Inferior parietal cortex (tissue), 1 donor: ENCODE data around the gene ASXL3.

Source experiments
- DNase-seq: peaks from one replicate; pipeline ENCODE4 v3.0.0-alpha.2; 2016; ENCODE audit errors: extremely low spot score

ASXL3 gene

DNA sequence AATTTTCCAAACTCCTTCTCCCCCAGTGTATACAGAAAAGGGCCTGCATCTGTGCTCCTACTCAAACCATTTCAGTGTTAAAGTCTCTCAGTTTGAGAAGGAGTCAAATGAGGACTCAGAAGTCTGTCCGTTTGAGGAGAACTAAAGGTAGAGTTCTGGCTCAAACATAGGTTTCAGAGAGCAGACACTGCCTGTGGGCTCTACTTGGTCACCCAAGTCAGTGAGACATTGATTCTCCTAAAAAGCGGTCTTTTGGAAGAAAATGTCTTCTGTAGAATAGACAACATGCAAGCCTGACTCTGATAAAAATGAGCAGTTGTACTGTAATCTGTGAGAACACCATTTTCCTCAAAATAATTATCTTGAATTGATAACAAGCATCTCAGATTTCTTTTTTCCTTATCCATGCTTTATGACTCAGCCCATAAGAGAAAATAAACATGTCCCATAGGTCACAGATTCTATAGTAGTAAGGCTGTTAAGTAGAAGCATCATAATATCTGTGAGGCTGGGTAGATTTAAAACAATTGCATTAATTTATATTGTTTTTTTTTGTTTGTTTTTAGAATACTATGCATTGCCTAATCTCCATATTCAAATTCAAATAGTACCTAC lies 82.8 kb downstream of the ASXL3 start:
- DNase-seq = no peak

GRCh38 chr18:33664241-33664874 lies 86.3 kb downstream of the ASXL3 start:
- DNase-seq = no peak

DNA sequence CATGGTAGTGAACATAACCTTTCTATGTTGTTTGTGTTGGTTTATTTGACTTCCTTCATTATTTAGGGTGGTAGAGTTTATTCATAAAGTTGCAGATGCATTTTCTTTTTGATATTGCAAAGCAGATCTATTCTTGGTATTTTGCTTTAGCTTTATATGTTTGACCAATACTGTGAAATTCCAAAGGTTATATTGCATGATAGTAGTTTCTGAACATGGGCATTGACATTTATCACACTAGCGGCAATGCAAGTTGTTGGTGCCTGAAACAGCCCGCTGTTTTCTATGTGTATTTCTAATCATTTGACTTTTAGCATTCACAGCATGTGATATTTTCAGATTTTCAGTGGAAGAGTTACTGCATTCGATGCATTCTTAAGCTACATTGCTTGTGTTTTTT lies 87.2 kb downstream of the ASXL3 start:
- DNase-seq = no peak

- DNase-seq = no peak
These were observed 87.6 kb downstream of the ASXL3 start for GRCh38 chr18:33665641-33666040.

GRCh38 chr18:33666915-33667314 lies 88.9 kb downstream of the ASXL3 start:
- no peak for DNase-seq

GRCh38 chr18:33669589-33669988 lies 91.6 kb downstream of the ASXL3 start:
- DNase-seq = no peak

DNA sequence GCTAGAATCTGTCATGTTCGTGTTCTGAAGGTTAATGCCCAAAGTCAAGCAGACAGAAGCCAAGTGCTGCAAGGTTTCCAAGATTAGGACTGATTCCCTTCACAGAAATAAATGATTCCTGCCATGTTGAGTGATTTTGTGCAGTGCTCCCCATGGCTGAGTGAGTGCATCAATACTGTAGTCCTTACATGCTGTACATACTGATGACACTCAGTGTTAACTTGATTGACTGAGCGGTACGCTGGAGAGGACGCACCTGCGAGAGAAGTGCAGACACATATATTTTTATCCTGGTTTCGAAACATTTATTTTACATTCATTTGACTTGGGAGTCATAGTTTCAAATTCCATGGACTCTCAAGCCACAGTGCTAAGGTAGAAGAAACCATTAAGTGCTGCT lies 92.0 kb downstream of the ASXL3 start:
- no peak for DNase-seq

DNA sequence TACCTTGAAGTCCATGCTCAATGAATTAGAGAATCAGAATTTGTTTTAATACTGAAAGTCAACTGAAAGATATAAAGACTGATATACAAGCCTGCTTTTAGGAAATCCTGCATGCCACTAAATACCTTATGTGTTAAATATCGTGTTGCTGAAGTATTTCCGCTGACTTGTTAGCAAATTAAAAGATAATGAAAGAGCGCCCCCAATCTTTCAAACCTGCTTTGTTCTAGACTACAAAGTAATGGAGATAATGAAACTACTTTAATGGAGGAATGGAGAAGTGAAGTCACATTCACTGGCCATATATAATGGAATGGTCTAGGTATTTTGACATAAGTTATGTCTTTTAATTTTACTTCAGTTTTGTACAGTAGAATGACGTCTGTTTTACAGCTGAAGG lies 95.7 kb downstream of the ASXL3 start:
- DNase-seq = no peak

- no peak for DNase-seq
These were observed 98.6 kb downstream of the ASXL3 start for GRCh38 chr18:33676593-33676992.

- DNase-seq = no peak
These were observed 99.9 kb downstream of the ASXL3 start for GRCh38 chr18:33677891-33678290.

- no peak for DNase-seq
These were observed 104.4 kb downstream of the ASXL3 start for GRCh38 chr18:33682436-33682835.

DNA sequence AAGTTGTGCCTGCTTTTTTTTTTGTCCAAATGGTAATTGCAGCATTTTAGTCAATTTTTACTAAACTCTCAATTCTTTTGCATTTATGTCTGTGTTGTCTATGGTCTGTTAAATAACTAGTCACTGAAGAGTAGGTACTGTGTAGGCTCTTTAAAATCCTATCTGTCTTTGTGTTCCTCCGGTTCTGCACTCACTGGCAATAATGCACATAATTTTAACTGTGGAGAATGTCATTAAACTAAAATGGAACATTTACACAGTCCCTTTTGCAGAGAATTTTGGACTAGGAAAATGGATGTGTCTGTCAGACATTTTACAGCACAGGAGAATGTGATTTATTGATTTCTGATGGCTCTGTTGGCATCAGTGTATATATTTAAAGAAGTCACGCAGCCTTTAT lies 116.6 kb downstream of the ASXL3 start:
- DNase-seq = no peak

DNA sequence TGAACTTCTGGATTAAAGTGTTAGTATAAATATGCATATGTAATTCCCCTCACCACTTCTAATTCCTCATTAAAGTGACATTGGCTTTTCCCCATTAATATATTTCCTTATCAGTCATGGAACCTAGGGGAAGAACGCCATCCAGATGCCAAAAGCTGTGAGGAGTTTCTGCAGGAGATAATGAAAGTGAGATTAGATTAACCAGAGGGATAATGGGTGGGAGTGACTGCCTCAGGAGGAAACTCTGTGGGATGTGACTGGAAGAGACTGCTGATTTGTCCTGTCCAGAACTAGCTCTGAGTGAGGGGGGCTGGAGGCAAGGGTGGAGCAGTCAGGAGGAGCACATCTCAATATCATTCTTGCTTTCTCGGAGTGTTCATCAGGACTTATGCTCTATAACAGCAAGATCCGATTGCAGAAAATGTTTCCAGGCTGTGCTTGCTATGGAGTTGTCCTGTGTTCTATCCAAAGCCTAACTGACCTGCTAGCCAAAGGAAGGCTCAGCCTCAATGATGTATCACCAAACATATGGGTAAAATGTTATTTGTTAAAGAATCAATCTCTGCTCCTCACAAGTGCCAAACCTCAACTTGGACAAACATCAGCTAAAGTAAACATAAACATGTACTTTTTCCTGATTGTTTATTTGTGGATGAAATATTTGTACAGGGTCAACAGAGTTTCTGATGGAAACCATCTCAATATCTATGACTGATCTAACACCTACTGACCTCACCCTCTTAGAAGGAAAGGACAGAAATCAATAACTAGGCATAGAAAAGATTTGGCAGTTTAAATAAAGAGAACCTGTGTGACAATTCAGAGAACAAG lies 118.5 kb downstream of the ASXL3 start:
- no peak for DNase-seq

GRCh38 chr18:33697498-33697897 lies 119.5 kb downstream of the ASXL3 start:
- DNase-seq = no peak

GRCh38 chr18:33699372-33699771 lies 121.4 kb downstream of the ASXL3 start:
- no peak for DNase-seq

DNA sequence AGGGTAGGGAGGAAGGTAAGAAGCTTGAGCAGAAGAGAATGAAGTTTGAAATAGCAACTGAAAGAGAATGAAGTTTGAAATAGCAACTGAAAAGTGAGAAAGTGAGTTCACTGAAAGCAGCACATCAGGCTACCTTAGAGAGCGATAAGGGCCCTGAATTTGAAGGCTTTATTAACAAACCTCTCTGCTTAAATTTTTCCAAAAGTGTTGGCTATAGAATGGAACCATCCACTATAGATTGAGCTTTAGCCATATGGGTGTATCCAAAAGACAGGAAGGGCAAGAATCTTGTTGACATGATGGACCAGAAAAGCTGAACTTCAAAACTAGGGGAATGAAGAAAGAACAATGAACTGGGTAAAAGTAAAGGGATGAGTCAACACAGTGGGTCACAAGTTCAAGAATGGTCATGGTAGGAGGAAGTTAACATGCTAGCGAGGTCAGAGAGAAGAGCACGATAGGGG lies 122.5 kb downstream of the ASXL3 start:
- DNase-seq = no peak

DNA sequence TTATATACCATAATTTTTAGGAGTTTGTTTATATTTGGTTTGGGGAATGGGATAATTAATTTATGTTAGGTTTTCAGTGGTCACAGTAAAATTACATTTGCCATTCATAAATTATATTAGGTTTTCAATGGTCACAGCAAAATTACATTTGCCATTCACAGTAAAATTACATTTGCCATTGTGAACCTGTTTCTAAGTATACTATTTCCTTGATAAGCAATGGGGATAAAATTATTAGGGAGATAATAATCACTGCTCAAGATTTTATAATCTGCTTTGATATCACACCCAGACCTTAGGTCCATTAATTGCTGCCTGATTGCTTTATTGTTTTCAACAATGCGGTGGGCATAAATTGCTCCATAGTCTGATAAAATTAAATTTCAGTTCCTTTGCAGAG lies 124.6 kb downstream of the ASXL3 start:
- DNase-seq = no peak

DNA sequence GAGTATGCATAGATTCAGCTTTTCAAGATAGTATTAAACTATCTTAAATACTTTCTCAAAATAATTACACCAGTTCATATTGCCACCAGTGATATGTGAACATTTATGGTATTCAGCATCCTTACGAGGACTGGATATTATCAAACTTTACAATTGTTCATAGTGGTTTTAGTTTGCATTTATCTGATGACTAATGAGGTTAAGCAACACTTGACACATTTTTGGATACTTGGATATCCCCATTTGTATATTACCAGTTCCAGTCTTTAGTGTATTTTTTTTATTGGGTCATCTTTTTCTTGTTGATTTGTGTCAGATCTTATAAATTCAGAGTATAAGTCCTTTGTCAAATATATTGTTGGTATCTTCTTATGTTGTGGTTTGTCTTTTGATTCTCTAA lies 128.4 kb downstream of the ASXL3 start:
- DNase-seq = no peak

DNA sequence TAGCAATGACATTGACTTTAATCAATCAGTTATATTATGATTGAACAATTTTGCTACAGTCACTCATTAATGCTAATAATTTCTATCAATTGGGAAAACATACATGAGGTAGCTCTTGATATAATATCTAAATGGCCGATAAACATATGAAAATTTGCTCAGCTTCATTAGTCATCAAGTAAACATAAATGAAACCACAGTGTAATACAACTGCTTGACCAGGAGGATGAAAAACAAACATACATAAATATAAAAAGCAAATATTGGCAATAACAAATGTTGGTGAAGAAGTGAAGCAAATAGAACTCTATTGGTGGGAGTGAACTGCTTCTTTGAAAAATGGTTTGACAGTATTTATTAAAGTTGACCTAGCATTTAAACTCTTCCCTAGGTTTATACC lies 130.9 kb downstream of the ASXL3 start:
- no peak for DNase-seq

DNA sequence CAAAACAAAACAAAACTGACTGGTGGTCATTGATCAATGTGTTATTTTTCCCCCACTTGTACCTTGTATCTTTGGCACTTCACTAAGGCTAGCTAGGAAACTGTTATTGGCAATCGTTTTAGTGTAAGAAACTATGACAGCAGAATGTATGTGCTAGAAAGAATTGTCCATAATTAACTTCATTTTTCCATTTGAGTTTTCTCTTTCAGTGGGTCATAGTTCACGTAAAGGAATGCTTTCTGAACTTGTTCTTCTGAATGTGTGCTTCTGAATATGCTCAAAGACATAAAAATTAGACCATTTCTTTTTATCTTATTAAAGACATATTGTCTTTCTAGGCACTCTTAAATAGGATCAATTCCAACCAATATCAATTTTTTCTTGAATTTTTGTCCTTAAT lies 132.2 kb downstream of the ASXL3 start:
- DNase-seq = no peak

- no peak for DNase-seq
These were observed 133.5 kb downstream of the ASXL3 start for GRCh38 chr18:33711514-33711913.

- no peak for DNase-seq
These were observed 134.7 kb downstream of the ASXL3 start for GRCh38 chr18:33712719-33713118.
